Measurements from ENCODE around the gene SSTR5. TPM values are rescaled to one million over a fixed set of nuclear protein-coding genes. Genes with fewer than 3 reads are reported as not detected.

SSTR5 gene
- total RNA-seq, 4 donors from 2014 or later = not detected

DNA sequence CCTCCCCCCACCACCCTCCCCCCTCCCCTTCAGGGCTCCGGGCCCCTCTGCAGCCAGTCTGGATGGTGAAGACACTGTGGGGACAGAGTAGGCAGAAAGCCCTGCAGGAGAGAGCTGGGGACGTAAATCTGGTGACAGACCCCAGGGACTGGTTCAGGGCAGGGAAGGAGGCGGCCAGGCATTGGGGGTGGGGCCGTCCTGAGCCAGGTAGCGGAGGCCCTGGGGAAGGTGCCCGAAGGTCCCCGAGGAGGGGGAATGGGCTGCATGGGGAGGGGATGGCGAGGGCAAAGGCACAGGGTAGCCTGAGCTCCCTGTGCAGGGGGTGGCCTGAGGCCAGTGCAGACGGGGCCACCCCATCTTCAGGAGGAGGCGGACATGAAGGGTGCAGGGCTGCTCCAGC lies 54.0 kb downstream of the SSTR5 start:
- WGBS, 2 donors (ENCODE audit: low coverage in 1 of 2) = 60% methylated on average over 2 of the region's 10 CpGs; no CpG with 5 or more reads in 1 of the 2 donors
- H3K4me3 ChIP-seq = no peak overlapping the region
- H3K36me3 ChIP-seq = no peaks in the 10 kb centered on the region
- no peaks in the 10 kb centered on the region for H3K9me3 ChIP-seq
- TF ChIP-seq, protein P1, sequence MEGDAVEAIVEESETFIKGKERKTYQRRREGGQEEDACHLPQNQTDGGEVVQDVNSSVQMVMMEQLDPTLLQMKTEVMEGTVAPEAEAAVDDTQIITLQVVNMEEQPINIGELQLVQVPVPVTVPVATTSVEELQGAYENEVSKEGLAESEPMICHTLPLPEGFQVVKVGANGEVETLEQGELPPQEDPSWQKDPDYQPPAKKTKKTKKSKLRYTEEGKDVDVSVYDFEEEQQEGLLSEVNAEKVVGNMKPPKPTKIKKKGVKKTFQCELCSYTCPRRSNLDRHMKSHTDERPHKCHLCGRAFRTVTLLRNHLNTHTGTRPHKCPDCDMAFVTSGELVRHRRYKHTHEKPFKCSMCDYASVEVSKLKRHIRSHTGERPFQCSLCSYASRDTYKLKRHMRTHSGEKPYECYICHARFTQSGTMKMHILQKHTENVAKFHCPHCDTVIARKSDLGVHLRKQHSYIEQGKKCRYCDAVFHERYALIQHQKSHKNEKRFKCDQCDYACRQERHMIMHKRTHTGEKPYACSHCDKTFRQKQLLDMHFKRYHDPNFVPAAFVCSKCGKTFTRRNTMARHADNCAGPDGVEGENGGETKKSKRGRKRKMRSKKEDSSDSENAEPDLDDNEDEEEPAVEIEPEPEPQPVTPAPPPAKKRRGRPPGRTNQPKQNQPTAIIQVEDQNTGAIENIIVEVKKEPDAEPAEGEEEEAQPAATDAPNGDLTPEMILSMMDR (IDR thresholded peaks at IDR 0.05) = no peak
- TF ChIP-seq POLR2A (IDR thresholded peaks at IDR 0.05) (no peak), EP300 (IDR thresholded peaks at IDR 0.05) (no peak), POLR2AphosphoS5 (IDR thresholded peaks at IDR 0.05) (no peak)
- peaks cover 7% of the 10 kb centered on the region for H3K27me3 ChIP-seq
- no peak overlapping the region for H3K27ac ChIP-seq
- ATAC-seq = no peak
- peaks cover 0 to 11% (median 0%) of the 10 kb centered on the region in 3 donors for H3K4me1 ChIP-seq

DNA sequence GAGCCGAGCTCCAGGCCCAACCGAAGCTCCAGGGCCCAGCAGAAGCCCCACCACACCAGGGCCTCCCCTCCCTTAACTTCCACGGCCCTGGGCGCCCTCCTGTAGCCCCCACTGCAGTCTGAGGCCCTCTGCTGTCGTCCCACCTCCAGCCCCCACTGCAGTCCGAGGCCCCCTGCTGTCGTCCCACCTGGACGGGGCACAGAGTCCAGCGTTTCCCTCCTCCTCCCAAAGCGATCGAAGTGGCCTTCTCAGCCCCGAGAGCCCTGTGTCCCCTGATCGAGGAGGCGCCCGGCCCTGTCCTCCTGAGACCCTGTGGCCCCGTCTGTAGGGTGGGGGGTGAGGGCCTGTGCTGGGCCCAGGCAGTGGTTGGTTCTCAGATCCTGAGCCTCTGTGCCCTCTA lies 54.6 kb downstream of the SSTR5 start:
- Histone ChIP-seq H3K9me3 (no peaks in the 10 kb centered on the region), H3K36me3 (no peaks in the 10 kb centered on the region), H3K27ac (no peak overlapping the region), H3K4me3 (no peak overlapping the region), H3K27me3 (peaks cover 7% of the 10 kb centered on the region), H3K4me1 (peaks cover 0 to 11% (median 0%) of the 10 kb centered on the region in 3 donors)
- WGBS, 2 donors (ENCODE audit: low coverage in 1 of 2) = no CpG with 5 or more reads among the region's 16 CpGs
- ATAC-seq = no peak
- no peak for TF ChIP-seq POLR2AphosphoS5 (IDR thresholded peaks at IDR 0.05)
- TF ChIP-seq, protein P1 (IDR thresholded peaks at IDR 0.05) = no peak
- no peak for TF ChIP-seq EP300 (IDR thresholded peaks at IDR 0.05)
- TF ChIP-seq POLR2A (IDR thresholded peaks at IDR 0.05) = no peak

DNA sequence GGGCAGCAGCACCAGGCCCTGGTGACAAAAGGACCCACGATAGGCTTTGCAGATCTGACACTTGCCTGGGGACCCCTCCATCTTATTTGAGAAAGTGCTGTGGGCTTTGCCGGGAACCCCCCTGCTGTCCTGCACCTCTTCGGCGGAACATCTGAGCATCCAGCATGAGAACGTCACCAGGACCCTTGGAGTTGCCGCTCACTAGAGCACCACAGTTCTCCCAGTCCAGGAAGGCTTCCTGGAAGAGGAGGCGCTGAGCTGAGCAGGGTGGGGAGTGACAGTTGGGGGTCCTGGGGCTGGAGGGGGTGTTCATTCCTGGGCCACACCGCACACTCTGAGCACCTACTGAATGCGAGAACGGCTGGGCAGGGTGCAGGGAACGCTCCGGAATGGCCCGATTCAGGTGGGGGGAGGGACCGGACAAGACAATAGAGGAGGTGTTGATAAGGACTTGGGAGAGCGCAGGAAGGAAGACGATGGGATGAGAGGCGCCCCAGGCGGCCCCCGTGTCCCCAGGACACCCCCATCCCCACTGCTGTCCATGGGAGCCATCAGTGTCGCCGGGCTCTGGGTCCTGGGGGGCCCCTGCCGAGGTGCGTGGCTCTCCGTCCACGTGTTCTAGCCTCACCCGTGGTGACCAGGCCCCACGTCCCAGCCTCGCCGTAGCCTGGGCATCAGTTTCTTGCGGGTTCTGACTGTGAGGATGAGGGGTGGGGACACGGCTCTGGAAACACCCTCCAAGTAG lies 55.6 kb downstream of the SSTR5 start:
- H3K9me3 ChIP-seq = no peaks in the 10 kb centered on the region
- no peak overlapping the region for H3K27ac ChIP-seq
- peaks cover 0 to 11% (median 0%) of the 10 kb centered on the region in 3 donors for H3K4me1 ChIP-seq
- no peaks in the 10 kb centered on the region for H3K36me3 ChIP-seq
- WGBS, 2 donors (ENCODE audit: low coverage in 1 of 2) = 89% methylated on average over 10 of the region's 31 CpGs; no CpG with 5 or more reads in 1 of the 2 donors
- TF ChIP-seq, protein P1 (IDR thresholded peaks at IDR 0.05) = no peak
- TF ChIP-seq EP300 (IDR thresholded peaks at IDR 0.05) = no peak
- TF ChIP-seq POLR2AphosphoS5 (IDR thresholded peaks at IDR 0.05) = no peak
- TF ChIP-seq POLR2A (IDR thresholded peaks at IDR 0.05) = no peak
- H3K4me3 ChIP-seq = no peak overlapping the region
- peaks cover 7% of the 10 kb centered on the region for H3K27me3 ChIP-seq
- ATAC-seq = no peak

DNA sequence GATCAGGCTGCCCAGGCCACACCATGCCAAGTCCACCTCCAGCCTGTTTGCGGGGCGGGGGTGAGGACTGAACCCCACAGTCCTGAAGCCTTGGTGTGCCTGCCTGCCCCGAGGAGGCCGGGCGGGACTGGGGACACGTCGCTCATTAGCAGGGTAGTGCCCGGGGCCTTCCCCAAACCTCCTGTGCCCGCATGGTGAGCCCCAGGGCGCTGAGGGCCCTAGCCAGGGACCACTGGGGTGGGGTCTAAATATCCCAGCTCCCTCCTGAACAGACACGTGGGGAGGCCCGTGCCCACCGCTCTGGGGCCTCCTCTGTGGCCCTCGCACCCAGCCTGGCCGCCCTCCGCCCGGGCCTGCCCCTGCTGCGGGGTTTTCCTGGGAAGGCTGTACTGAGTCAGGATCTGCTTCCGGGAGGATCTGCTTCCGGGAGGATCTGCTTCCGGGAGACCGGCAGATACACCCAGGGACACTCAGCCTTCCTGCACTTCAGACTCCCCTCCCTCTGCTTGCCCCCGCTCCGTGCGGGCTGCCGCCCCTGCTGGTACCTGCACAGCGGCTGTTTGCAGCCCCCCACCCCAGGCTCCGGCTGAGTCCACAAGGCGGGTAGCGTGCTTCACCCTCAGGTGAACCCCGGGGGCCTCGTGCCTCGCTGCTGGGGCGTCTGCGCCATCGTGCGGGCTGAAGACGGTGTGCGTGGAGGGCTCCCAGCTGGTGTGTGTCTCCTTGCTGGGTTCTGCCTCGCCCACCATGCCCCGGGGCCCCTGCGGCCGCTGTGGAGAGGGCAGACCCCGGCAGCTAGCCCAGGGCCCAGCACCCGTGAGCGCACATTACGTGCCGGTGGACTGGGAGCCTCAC lies 56.8 kb downstream of the SSTR5 start:
- 93 to 100% methylated on average over 1 to 15 of the region's 48 CpGs for WGBS, 2 donors (ENCODE audit: low coverage in 1 of 2)
- TF ChIP-seq EP300 (IDR thresholded peaks at IDR 0.05) = no peak
- TF ChIP-seq, protein P1 (IDR thresholded peaks at IDR 0.05) = no peak
- TF ChIP-seq POLR2AphosphoS5 (IDR thresholded peaks at IDR 0.05) = no peak
- TF ChIP-seq POLR2A (IDR thresholded peaks at IDR 0.05) = no peak
- H3K9me3 ChIP-seq = no peaks in the 10 kb centered on the region
- H3K4me3 ChIP-seq = no peak overlapping the region
- ATAC-seq = no peak
- no peak overlapping the region for H3K27ac ChIP-seq
- H3K4me1 ChIP-seq = peaks cover 0 to 11% (median 0%) of the 10 kb centered on the region in 3 donors
- H3K27me3 ChIP-seq = no peaks in the 10 kb centered on the region
- H3K36me3 ChIP-seq = no peaks in the 10 kb centered on the region

Measured in gastroesophageal sphincter (tissue), 4 donors.